Measurements from ENCODE around the gene CCDC66.

Gene CCDC66

DNA sequence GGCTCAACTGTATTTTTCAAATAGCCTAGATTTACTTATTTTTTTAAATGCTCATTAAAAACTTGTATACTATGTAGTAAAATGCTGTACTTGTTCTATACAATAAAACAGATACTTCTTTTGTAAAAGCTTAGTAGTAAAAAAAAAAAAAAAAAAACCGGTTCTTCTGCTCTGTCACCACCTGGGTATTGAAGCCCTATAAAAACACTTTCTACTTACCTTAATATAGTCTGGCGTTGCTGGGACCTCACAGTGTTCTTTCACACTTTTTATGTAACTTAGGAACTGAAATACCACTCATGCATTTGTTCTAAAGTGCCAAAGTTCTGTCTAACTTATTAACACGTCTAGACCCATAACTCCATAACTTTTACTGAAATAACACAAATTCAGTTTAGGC is 64.7 kb downstream of the CCDC66 start:
- DNase-seq (ENCODE audit: low read depth), result no peak

GRCh38 chr3:56622381-56622780 is 65.4 kb downstream of the CCDC66 start:
- DNase-seq (ENCODE audit: low read depth), result no peak

- peak; percentile 5 for DNase-seq (ENCODE audit: low read depth)
Measured at GRCh38 chr3:56624725-56625124, 67.8 kb downstream of the CCDC66 start.

GRCh38 chr3:56629047-56629446 is 72.1 kb downstream of the CCDC66 start:
- DNase-seq (ENCODE audit: low read depth), result no peak

DNA sequence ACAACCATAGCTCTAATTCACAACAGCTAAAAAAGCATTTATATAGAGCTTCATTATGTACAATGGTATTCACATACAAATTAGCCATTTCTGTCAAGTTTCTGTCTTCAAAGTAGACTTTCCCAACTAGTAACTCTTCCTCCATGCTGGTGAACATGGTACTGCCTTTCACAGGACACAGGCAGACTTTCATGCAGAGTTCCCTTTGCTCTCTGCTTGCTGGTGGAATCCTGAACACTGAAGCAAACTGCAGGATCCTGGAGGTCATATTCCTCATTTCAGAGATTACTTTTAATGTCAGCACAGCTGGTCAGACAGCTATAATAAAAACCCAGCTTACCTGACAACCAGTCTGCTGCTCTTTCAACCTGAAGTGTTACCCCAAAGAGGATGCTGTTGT is 72.5 kb downstream of the CCDC66 start:
- no peak for DNase-seq (ENCODE audit: low read depth)

GRCh38 chr3:56630966-56631365 is 74.0 kb downstream of the CCDC66 start:
- no peak for DNase-seq (ENCODE audit: low read depth)

DNA sequence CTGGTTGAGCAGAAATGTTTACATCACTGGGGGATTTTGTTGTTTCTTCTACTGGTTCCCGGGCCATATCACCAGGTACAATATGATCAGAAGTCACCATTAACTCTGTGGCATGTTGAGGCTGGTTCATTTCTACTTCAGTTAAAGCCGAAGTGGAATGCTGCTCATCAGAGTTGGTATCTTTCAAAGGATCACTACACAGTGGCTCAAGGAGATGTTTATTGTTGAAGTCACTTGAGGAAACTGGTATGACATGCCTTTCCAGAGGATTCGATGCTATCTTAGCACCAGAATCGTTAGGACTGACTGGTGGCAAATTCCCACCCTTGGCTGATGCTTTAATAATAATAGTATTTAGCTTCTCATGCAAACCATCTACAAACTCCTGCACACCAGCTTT is 76.2 kb downstream of the CCDC66 start:
- DNase-seq (ENCODE audit: low read depth), result no peak

DNA sequence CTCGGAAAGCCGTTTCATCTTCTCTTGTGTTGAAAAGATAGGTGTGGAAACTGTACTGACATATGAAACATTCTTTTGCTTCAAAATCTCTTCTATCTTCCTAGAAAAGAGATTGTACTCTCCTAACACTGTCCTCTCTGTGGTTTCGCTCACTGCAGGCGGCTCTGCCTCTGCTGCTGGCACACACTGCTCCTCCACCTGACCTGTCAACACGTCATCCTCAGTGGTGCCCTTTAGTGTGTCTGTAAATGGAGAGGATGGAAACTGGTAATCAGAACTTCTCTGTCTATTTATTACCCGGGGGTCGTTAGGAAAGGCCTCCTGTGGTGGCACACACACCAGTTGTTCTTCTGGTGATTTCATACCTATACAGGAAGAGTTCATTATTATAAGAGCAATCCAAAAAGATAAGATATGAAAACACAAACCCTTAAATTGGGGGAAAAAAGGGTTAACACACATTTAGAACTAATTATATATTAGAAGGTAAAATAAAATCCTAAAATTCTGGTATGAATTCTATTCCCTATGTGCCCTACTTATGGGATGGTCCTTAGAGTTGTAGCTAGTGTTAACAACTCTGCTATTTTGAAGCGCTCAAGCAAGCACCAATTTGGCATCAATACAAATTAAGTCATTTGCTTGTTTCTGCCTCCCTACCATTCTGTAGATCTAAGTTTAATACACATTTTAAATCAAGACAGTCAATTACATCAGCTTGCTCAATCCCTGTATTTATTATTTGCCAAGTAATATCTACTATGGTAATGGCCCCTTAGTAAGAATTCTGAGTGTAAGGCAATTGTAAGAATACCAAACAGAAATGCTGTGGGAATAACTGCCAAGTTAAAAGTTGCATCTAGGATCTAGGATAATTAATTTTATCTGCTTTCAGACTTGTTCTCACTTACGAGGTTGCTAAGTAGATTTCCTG is 76.9 kb downstream of the CCDC66 start:
- DNase-seq (ENCODE audit: low read depth), result no peak

- DNase-seq (ENCODE audit: low read depth), result no peak
Measured at GRCh38 chr3:56645407-56645806, 88.4 kb downstream of the CCDC66 start.

DNA sequence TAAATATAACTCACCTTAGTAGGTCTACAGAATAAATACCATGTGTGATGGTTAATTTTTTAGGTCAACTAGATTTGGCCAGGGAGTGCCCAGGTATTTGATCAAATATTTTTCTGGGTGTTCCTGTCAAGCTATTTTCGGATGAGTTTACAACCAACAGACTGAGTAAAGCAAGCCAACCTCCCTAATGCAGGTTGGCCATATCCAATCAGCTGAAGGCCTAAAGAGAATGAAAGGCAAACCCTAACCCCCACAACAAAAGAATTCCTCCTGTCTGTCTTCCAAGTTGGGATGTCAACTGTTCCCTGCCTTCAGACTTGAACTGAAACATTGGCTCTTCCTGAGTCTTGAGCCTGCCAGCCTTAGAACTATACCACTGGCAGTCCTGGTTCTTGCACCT is 97.5 kb downstream of the CCDC66 start:
- no peak for DNase-seq (ENCODE audit: low read depth)

- no peak for DNase-seq (ENCODE audit: low read depth)
Measured at GRCh38 chr3:56655709-56656108, 98.7 kb downstream of the CCDC66 start.

DNA sequence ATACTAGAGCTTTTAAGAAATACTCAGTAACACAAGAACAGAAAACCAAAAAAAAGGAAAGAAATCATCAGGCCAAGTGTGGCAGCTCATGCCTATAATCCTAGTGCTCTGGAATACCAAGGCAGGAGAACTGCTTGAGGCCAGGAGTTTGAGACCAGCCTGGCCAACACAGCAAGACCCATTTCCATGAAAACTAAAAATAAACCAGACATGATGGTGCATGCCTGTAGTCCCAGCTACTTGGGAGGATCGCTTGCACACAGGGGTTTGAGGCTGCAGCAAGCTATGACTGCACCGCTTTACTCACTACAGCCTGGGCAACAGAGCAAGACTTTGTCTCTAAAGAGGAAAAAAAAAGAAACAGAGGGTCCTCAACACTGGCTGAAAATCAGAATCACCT is 107.8 kb downstream of the CCDC66 start:
- no peak for DNase-seq (ENCODE audit: low read depth)

DNA sequence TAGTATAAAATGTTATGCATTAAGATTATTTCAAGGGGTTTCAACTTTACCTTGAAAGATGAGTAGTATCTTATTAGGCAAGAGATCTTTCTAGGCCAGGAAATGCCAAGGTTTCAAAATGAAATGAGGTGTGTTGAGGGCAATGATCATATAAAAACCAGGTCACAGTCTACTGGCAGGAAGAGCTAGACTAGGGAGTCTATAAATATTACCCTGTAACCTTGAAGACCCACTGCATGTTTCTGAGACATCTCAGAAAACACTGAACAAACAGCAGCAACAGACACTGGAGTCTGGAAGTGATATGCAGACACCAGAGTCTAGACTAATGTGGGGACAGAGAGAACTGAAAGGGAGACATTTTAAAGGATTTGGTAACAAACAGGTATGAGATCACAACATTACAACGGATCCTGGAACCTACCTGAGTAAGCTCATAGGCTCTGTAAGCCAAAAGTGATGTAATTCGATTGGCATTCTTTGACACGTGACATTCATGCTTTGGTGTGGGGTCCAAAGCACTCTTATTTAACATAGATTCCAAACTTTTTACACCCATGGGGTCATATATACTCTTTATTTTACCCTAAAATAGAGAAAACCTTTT is 111.1 kb downstream of the CCDC66 start:
- DNase-seq (ENCODE audit: low read depth), result no peak
